Adipocyte (in vitro differentiated cells): Measurements from ENCODE around the gene VWF.

Experiments used
- DNase-seq: peaks from one replicate; pipeline ENCODE4 v3.0.0-alpha.2; 2015; ENCODE audit warnings: low read depth
- H3K27me3 ChIP-seq: replicated peaks from 2 replicates; pipeline ENCODE4 v1.7.0; 2013; ENCODE audit warnings: mild to moderate bottlenecking, low read length, moderate library complexity; ENCODE audit not compliant: control insufficient read depth, insufficient read depth
- H3K36me3 ChIP-seq: 2 replicates; pipeline ENCODE4 v1.7.0; 2013; ENCODE audit warnings: low read length, mild to moderate bottlenecking, moderate library complexity; ENCODE audit not compliant: control insufficient read depth, insufficient read depth, severe bottlenecking
- H3K4me1 ChIP-seq: 2 replicates; pipeline ENCODE4 v1.7.0; 2013; ENCODE audit warnings: mild to moderate bottlenecking, low read length, moderate library complexity; ENCODE audit not compliant: control insufficient read depth, insufficient read depth
- H3K4me3 ChIP-seq: 2 replicates; pipeline ENCODE4 v1.7.0; 2013; ENCODE audit warnings: mild to moderate bottlenecking, low read length, moderate library complexity
- H3K9ac ChIP-seq: 2 replicates; pipeline ENCODE4 v1.7.0; 2013; ENCODE audit warnings: mild to moderate bottlenecking, low read length, moderate library complexity
- H3K9me3 ChIP-seq: 2 replicates; pipeline ENCODE4 v1.7.0; 2013; ENCODE audit warnings: mild to moderate bottlenecking, low read length, moderate library complexity; ENCODE audit not compliant: control insufficient read depth

The VWF gene

GRCh38 chr12:5912437-5913334 is 211.8 kb downstream of the VWF start:
- Histone ChIP-seq H3K4me3 (no peak overlapping the region), H3K36me3 (no peaks in the 10 kb centered on the region), H3K9me3 (peaks cover 5% of the 10 kb centered on the region), H3K4me1 (no peaks in the 10 kb centered on the region), H3K9ac (no peak overlapping the region), H3K27me3 (peaks cover 42% of the 10 kb centered on the region)
- no peak for DNase-seq

GRCh38 chr12:5912011-5912410 is 212.5 kb downstream of the VWF start:
- H3K9ac ChIP-seq, result no peak overlapping the region
- peaks cover 7% of the 10 kb centered on the region for H3K9me3 ChIP-seq
- H3K4me3 ChIP-seq, result no peak overlapping the region
- DNase-seq, result no peak
- no peaks in the 10 kb centered on the region for H3K36me3 ChIP-seq
- H3K27me3 ChIP-seq, result peaks cover 42% of the 10 kb centered on the region
- no peaks in the 10 kb centered on the region for H3K4me1 ChIP-seq

GRCh38 chr12:5910790-5911548 is 213.5 kb downstream of the VWF start:
- H3K36me3 ChIP-seq, result no peaks in the 10 kb centered on the region
- H3K9me3 ChIP-seq, result peaks cover 7% of the 10 kb centered on the region
- H3K4me1 ChIP-seq, result no peaks in the 10 kb centered on the region
- no peak for DNase-seq
- H3K9ac ChIP-seq, result no peak overlapping the region
- H3K27me3 ChIP-seq, result peaks cover 42% of the 10 kb centered on the region
- no peak overlapping the region for H3K4me3 ChIP-seq

GRCh38 chr12:5909560-5909959 is 214.9 kb downstream of the VWF start:
- no peak overlapping the region for H3K9ac ChIP-seq

GRCh38 chr12:5908251-5908650 is 216.2 kb downstream of the VWF start:
- peaks cover 39% of the 10 kb centered on the region for H3K27me3 ChIP-seq

More at GRCh38 chr12:5909560-5909959, 214.9 kb downstream of the VWF start:
- Histone ChIP-seq H3K27me3 (peaks cover 50% of the 10 kb centered on the region), H3K9me3 (peaks cover 7% of the 10 kb centered on the region), H3K4me1 (no peaks in the 10 kb centered on the region), H3K36me3 (no peaks in the 10 kb centered on the region), H3K4me3 (no peak overlapping the region)
- DNase-seq, result no peak

GRCh38 chr12:5907807-5908206 is 216.7 kb downstream of the VWF start:
- Histone ChIP-seq H3K36me3 (no peaks in the 10 kb centered on the region), H3K27me3 (peaks cover 34% of the 10 kb centered on the region), H3K4me3 (no peak overlapping the region), H3K9ac (no peak overlapping the region), H3K9me3 (peaks cover 7% of the 10 kb centered on the region), H3K4me1 (no peaks in the 10 kb centered on the region)
- no peak for DNase-seq

More at GRCh38 chr12:5908251-5908650, 216.2 kb downstream of the VWF start:
- Histone ChIP-seq H3K4me1 (no peaks in the 10 kb centered on the region), H3K4me3 (no peak overlapping the region), H3K9ac (no peak overlapping the region), H3K36me3 (no peaks in the 10 kb centered on the region), H3K9me3 (peaks cover 7% of the 10 kb centered on the region)
- no peak for DNase-seq

- Histone ChIP-seq H3K36me3 (no peaks in the 10 kb centered on the region), H3K9me3 (peaks cover 7% of the 10 kb centered on the region), H3K4me1 (no peaks in the 10 kb centered on the region), H3K4me3 (no peak overlapping the region), H3K9ac (no peak overlapping the region), H3K27me3 (peaks cover 31% of the 10 kb centered on the region)
- DNase-seq, result no peak
Observed at GRCh38 chr12:5905757-5906156, 218.7 kb downstream of the VWF start.

GRCh38 chr12:5904969-5905368 is 219.5 kb downstream of the VWF start:
- H3K9me3 ChIP-seq, result peaks cover 7% of the 10 kb centered on the region
- no peak for DNase-seq
- peaks cover 29% of the 10 kb centered on the region for H3K27me3 ChIP-seq
- H3K4me1 ChIP-seq, result no peaks in the 10 kb centered on the region
- no peaks in the 10 kb centered on the region for H3K36me3 ChIP-seq
- H3K4me3 ChIP-seq, result no peak overlapping the region
- no peak overlapping the region for H3K9ac ChIP-seq

GRCh38 chr12:5904441-5904840 is 220.0 kb downstream of the VWF start:
- Histone ChIP-seq H3K4me1 (no peaks in the 10 kb centered on the region), H3K4me3 (no peak overlapping the region), H3K9ac (no peak overlapping the region), H3K27me3 (peaks cover 29% of the 10 kb centered on the region), H3K9me3 (peaks cover 7% of the 10 kb centered on the region), H3K36me3 (no peaks in the 10 kb centered on the region)
- no peak for DNase-seq

GRCh38 chr12:5902736-5903135 is 221.7 kb downstream of the VWF start:
- Histone ChIP-seq H3K4me3 (no peak overlapping the region), H3K9me3 (peaks cover 11% of the 10 kb centered on the region), H3K27me3 (peaks cover 30% of the 10 kb centered on the region), H3K4me1 (no peaks in the 10 kb centered on the region), H3K9ac (no peak overlapping the region), H3K36me3 (no peaks in the 10 kb centered on the region)
- DNase-seq, result no peak

- Histone ChIP-seq H3K4me1 (no peaks in the 10 kb centered on the region), H3K9me3 (peaks cover 9% of the 10 kb centered on the region), H3K9ac (no peak overlapping the region), H3K4me3 (no peak overlapping the region), H3K27me3 (peaks cover 30% of the 10 kb centered on the region), H3K36me3 (no peaks in the 10 kb centered on the region)
- DNase-seq, result no peak
Observed at GRCh38 chr12:5901416-5901815, 223.1 kb downstream of the VWF start.
